GM13977 (cell line): Measurements from ENCODE around the gene DDT.
"Not testable (repeated sequence)": the region's sequence is repeated elsewhere in the genome, so short reads cannot be mapped to it uniquely, and the experiment has no call there.

ENCODE experiments used
- DNase-seq: peaks from one replicate; pipeline ENCODE4 v3.0.0; 2012; ENCODE audit warnings: low spot score
- in situ Hi-C: fragments of 300-500 bp; cut with MboI; formaldehyde crosslinking; loops from one replicate; pipeline ENCODE4 v1.12.0; 2022; ENCODE audit warnings: low sequenced_read_pairs, low pct_unique_long_range_greater_than_20kb, mixed read lengths, inconsistent platforms; ENCODE audit not compliant: unreplicated experiment
- TF ChIP-seq, protein P1 (sequence below): IDR thresholded peaks from 2 replicates; pipeline ENCODE4 v1.5.1; 2012; ENCODE audit warnings: mild to moderate bottlenecking, control low read depth; ENCODE audit not compliant: insufficient read depth; ENCODE audit errors: extremely low read depth, missing control alignments

DDT gene

GRCh38 chr22:24003887-24004286 is 29.6 kb upstream of the DDT start:
- in situ Hi-C loops, result no loop called here
- DNase-seq, result peak; percentile 16
- TF ChIP-seq, protein P1, sequence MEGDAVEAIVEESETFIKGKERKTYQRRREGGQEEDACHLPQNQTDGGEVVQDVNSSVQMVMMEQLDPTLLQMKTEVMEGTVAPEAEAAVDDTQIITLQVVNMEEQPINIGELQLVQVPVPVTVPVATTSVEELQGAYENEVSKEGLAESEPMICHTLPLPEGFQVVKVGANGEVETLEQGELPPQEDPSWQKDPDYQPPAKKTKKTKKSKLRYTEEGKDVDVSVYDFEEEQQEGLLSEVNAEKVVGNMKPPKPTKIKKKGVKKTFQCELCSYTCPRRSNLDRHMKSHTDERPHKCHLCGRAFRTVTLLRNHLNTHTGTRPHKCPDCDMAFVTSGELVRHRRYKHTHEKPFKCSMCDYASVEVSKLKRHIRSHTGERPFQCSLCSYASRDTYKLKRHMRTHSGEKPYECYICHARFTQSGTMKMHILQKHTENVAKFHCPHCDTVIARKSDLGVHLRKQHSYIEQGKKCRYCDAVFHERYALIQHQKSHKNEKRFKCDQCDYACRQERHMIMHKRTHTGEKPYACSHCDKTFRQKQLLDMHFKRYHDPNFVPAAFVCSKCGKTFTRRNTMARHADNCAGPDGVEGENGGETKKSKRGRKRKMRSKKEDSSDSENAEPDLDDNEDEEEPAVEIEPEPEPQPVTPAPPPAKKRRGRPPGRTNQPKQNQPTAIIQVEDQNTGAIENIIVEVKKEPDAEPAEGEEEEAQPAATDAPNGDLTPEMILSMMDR, result no peak

- no peak for DNase-seq
- TF ChIP-seq, protein P1, result no peak
- in situ Hi-C loops, result no loop called here
Observed at GRCh38 chr22:24002851-24003250, 28.6 kb upstream of the DDT start.

- in situ Hi-C loops, result no loop called here
- TF ChIP-seq, protein P1, result no peak
Observed at GRCh38 chr22:24002272-24002671, 28.0 kb upstream of the DDT start.

GRCh38 chr22:24001314-24001713 is 27.1 kb upstream of the DDT start:
- in situ Hi-C loops, result no loop called here
- TF ChIP-seq, protein P1, result no peak
- no peak for DNase-seq

More at GRCh38 chr22:24002272-24002671, 28.0 kb upstream of the DDT start:
- peak; percentile 18 for DNase-seq

- in situ Hi-C loops, result not testable (repeated sequence)
Observed at GRCh38 chr22:23999779-24000178, 25.5 kb upstream of the DDT start.

DNA sequence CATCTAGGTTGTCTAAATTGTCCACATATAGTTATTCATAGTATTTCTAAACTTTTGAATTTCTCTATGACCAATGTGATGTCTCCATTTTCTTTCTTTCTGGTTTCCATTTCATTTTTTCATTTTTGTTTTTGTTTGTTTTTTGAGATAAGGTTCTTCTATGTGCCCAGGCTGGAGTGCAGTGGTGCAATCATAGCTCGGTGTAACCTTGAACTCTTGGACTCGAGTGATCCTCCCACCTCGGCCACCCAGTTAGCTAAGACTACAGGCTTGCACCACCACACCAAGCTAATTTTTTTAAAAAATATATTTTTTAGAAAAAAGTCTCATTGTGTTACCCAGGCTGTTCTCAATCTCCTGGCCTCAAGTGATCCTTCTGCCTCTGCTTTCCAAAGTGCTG is 22.9 kb upstream of the DDT start:
- in situ Hi-C loops, result no loop called here
- TF ChIP-seq, protein P1, result no peak
- no peak for DNase-seq

More at GRCh38 chr22:23999779-24000178, 25.5 kb upstream of the DDT start:
- DNase-seq, result not testable (repeated sequence)

GRCh38 chr22:23993581-23994177 is 19.4 kb upstream of the DDT start:
- DNase-seq, in situ Hi-C loops: not testable (repeated sequence)

DNA sequence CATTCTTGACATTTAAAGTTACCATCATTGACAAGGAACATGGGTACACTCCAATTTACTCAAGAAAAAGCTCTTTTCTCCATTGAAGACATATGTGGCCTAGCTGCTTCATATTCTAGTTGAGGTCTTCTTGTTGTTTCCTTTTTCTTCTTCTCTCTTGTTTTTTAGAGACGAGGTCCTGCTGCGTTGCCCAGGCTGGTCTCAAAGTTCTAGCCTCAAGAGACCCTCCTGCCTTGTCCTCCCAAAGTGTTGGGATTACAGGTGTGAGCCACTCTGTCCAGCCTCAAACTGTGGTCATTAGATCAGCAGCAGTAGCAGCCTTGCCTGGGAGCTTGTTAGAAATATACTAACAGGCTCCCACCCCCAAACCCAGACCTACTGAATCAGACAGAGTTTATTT is 18.8 kb upstream of the DDT start:
- in situ Hi-C loops, DNase-seq: not testable (repeated sequence)

DNA sequence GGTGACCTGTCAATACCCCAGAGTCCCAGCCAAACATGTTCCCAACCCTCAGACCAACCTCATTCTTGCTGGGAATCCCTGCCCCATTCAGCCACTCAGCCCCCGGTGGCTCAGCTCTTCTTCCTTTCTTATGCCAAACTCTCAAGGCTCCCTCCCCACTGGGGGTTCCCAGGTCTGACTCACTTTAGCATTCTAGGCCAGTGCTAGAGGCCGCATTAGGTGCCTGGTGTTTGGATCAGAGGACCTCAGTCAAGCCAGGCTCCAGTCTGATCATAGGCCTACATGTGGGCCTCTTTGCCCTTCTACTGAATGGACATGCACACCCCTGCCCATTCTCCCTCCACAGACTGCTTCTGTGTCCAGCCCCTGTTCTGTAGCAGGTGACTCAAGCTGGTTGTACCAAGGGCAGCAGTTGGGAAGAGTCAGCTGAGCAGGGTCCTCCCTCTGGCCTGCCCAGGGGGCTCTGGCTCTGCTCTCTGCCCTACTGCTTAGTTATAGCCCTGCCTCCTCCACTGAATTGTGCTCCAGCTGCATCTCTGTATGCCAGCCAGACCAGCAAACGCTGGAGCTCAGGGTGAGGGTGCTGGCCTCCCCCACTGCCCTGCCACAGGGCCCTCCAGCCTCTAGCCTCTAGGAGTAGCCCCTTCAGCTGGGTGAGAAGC is 15.5 kb upstream of the DDT start:
- in situ Hi-C loops, result not testable (repeated sequence)

GRCh38 chr22:23986538-23987178 is 12.4 kb upstream of the DDT start:
- DNase-seq, in situ Hi-C loops: not testable (repeated sequence)

More for the DNA sequence above, 15.5 kb upstream of the DDT start:
- DNase-seq, result not testable (repeated sequence)

GRCh38 chr22:23986089-23986488 is 11.8 kb upstream of the DDT start:
- DNase-seq, in situ Hi-C loops: not testable (repeated sequence)
